ENCODE data around the gene MRO. TPM values are rescaled to one million over a fixed set of nuclear protein-coding genes. Genes with fewer than 3 reads are reported as not detected.

The MRO gene
- total and polyA plus RNA-seq, 7 experiments from 2014 or later: not detected

DNA sequence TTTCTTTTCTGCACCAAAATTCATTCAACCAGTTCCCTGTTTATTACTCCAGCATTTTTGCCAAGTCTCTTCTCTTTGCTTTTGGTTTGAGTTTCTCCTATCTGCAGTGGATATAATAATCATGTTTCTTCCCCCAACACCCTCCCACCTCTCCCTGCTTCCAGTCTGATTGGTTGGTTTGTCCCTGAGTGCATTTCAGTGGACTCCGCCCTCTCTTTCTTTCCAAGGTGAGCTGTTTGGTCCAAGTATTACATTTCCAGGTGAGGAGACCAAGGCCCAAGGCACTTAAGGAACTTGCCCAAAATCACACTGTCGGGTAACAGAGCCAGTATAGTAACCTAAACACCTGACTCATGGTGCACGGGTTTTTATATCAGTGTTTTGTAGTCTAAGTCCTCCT lies 17.7 kb downstream of the MRO start:
- H3K36me3 Mint-ChIP-seq: no peaks in the 10 kb centered on the region
- H3K27ac Mint-ChIP-seq: no peak overlapping the region
- peaks cover 0 to 1% (median 0%) of the 10 kb centered on the region in 11 donors for H3K9me3 Mint-ChIP-seq
- ATAC-seq (no peak), DNase-seq (no peak)
- H3K27me3 Mint-ChIP-seq: peaks cover 5 to 18% (median 7%) of the 10 kb centered on the region in 5 donors
- peaks cover 0 to 2% (median 0%) of the 10 kb centered on the region in 7 donors for H3K4me1 Mint-ChIP-seq
- no peak overlapping the region for H3K27ac ChIP-seq (ENCODE audit: low read depth, low read length)
- no peaks in the 10 kb centered on the region for H3K9me3 ChIP-seq (ENCODE audit: control insufficient read depth in 2 of 3, low read length in 3 of 3)
- CTCF ChIA-PET: no interaction called here
- H3K4me3 ChIP-seq (ENCODE audit: low read length): no peak overlapping the region
- H3K27me3 ChIP-seq (ENCODE audit: control insufficient read depth in 2 of 2, insufficient read depth in 2 of 2, low read length in 2 of 2): no peaks in the 10 kb centered on the region
- H3K4me1 ChIP-seq (ENCODE audit: control insufficient read depth in 2 of 2, insufficient read depth in 2 of 2, low read length in 2 of 2): no peaks in the 10 kb centered on the region
- intact Hi-C loops (cut with micrococcal nuclease): no loop called here
- H3K4me3 Mint-ChIP-seq: no peak overlapping the region
- POLR2A ChIA-PET: no interaction called here
- H3K36me3 ChIP-seq (ENCODE audit: control insufficient read depth in 2 of 3, insufficient read depth in 3 of 3, low read length in 3 of 3): no peaks in the 10 kb centered on the region

DNA sequence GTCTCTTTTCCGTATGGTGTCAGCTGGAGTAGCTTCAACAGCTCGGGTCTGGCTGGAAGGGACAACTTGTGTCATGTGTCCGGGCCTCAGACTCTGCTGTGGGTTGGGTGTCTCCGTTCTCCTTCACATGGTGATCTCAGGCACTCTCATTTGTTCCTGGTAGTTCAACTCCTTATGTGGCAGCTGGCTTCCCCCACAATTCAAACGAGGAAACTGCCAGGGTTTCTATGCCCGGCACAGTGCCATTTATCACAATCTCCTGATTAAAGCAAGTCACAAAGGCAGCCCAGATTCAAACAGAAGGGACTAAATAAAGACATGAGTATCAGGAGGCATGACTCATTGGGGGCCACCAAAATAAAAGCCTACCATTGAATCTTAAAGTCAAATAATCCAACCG lies 22.7 kb downstream of the MRO start:
- Histone ChIP-seq H3K27me3 (ENCODE audit: control insufficient read depth in 2 of 2, insufficient read depth in 2 of 2, low read length in 2 of 2) (no peaks in the 10 kb centered on the region), H3K27ac (ENCODE audit: low read depth, low read length) (no peak overlapping the region), H3K4me3 (ENCODE audit: low read length) (no peak overlapping the region), H3K36me3 (ENCODE audit: control insufficient read depth in 2 of 3, insufficient read depth in 3 of 3, low read length in 3 of 3) (no peaks in the 10 kb centered on the region), H3K4me1 (ENCODE audit: control insufficient read depth in 2 of 2, insufficient read depth in 2 of 2, low read length in 2 of 2) (no peaks in the 10 kb centered on the region), H3K9me3 (ENCODE audit: control insufficient read depth in 2 of 3, low read length in 3 of 3) (no peaks in the 10 kb centered on the region)
- POLR2A ChIA-PET: no interaction called here
- no peaks in the 10 kb centered on the region for H3K36me3 Mint-ChIP-seq
- no peak for DNase-seq
- H3K27ac Mint-ChIP-seq: no peak overlapping the region
- intact Hi-C loops (cut with micrococcal nuclease): no loop called here
- no peak overlapping the region for H3K4me3 Mint-ChIP-seq
- no peaks in the 10 kb centered on the region for H3K4me1 Mint-ChIP-seq
- peaks cover 21 to 44% (median 23%) of the 10 kb centered on the region in 5 donors for H3K27me3 Mint-ChIP-seq
- H3K9me3 Mint-ChIP-seq: peaks cover 0 to 1% (median 0%) of the 10 kb centered on the region in 11 donors
- CTCF ChIA-PET: no interaction called here
- no peak for ATAC-seq

DNA sequence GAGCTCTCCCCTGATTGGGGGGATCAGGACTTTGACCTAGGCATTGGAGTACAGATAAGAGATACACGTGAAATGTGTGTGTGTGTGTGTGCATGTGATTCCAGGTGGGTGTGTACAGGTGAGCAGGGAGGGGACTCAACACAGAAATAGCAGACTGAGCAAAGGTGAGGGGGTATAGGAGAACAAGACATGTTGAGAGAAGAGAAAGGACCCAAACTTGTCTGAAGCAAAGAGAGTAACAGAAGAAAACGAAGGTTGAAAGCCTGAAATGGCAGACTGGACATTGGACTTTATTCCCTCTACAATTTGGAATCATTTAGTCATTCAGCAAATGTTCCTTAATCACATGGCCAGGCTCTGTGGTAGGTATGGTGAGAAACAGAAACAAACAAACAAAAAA lies 23.3 kb downstream of the MRO start:
- no peak for ATAC-seq
- Histone ChIP-seq H3K27ac (ENCODE audit: low read depth, low read length) (no peak overlapping the region), H3K36me3 (ENCODE audit: control insufficient read depth in 2 of 3, insufficient read depth in 3 of 3, low read length in 3 of 3) (no peaks in the 10 kb centered on the region), H3K9me3 (ENCODE audit: control insufficient read depth in 2 of 3, low read length in 3 of 3) (no peaks in the 10 kb centered on the region), H3K27me3 (ENCODE audit: control insufficient read depth in 2 of 2, insufficient read depth in 2 of 2, low read length in 2 of 2) (no peaks in the 10 kb centered on the region), H3K4me3 (ENCODE audit: low read length) (no peak overlapping the region), H3K4me1 (ENCODE audit: control insufficient read depth in 2 of 2, insufficient read depth in 2 of 2, low read length in 2 of 2) (no peaks in the 10 kb centered on the region)
- H3K36me3 Mint-ChIP-seq: no peaks in the 10 kb centered on the region
- peaks cover 21 to 44% (median 24%) of the 10 kb centered on the region in 5 donors for H3K27me3 Mint-ChIP-seq
- no peaks in the 10 kb centered on the region for H3K4me1 Mint-ChIP-seq
- DNase-seq: no peak
- no peak overlapping the region for H3K4me3 Mint-ChIP-seq
- intact Hi-C loops (cut with micrococcal nuclease): no loop called here
- no peak overlapping the region for H3K27ac Mint-ChIP-seq
- peaks cover 0 to 1% (median 0%) of the 10 kb centered on the region in 11 donors for H3K9me3 Mint-ChIP-seq
- CTCF ChIA-PET: no interaction called here
- POLR2A ChIA-PET: no interaction called here

DNA sequence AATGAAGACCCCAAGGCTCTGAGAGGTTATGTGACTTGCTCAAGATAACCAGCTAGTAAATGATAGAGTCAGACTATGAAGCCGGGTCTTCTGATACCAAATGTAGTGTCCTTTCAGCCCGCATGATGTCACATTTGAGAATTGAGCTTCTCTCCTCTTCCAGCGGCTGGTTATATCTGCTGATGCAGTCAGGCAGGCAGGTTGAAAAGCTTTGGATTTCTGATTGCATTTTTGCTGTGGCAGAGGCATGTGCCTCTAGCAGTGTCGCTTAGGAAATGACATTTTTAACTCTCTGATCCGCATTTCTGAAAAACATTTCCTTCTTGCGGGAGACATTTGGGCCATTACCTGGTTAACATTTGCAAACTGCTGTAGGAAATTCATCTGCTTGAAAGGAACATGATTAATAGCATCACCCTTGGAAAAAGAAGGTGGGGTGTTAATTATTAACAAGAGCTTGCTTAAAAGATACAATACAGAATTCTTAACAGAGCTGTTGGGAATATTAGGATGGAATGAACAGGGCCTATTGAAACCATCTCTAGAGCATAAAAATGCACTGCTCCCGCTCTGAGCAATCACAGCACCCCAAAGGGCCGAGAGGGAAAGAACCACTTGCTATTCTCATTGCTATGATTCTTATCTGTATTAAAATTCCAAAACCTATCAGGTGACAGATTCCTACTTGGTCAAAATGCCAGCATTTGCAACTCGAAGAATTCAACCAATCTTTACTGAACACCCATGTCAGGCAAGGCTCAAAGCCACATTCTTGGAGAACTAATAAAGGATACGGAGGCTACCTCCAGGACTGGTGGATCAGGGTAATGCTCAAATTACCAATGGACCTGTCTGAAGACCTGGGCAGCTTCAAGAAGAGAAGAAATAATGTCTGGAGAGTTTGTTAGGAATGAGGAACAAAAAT lies 25.9 kb downstream of the MRO start:
- H3K4me1 Mint-ChIP-seq: no peaks in the 10 kb centered on the region
- no peaks in the 10 kb centered on the region for H3K9me3 ChIP-seq (ENCODE audit: control insufficient read depth in 2 of 3, low read length in 3 of 3)
- no peak overlapping the region for H3K27ac ChIP-seq (ENCODE audit: low read depth, low read length)
- H3K36me3 Mint-ChIP-seq: no peaks in the 10 kb centered on the region
- no peaks in the 10 kb centered on the region for H3K27me3 ChIP-seq (ENCODE audit: control insufficient read depth in 2 of 2, insufficient read depth in 2 of 2, low read length in 2 of 2)
- ChIA-PET POLR2A (no interaction called here), CTCF (no interaction called here)
- H3K27me3 Mint-ChIP-seq: peaks cover 21 to 44% (median 26%) of the 10 kb centered on the region in 5 donors
- no peak overlapping the region for H3K27ac Mint-ChIP-seq
- no peak overlapping the region for H3K4me3 Mint-ChIP-seq
- peaks cover 0 to 1% (median 0%) of the 10 kb centered on the region in 11 donors for H3K9me3 Mint-ChIP-seq
- no peak overlapping the region for H3K4me3 ChIP-seq (ENCODE audit: low read length)
- ATAC-seq (no peak), DNase-seq (no peak)
- intact Hi-C loops (cut with micrococcal nuclease): no loop called here
- no peaks in the 10 kb centered on the region for H3K36me3 ChIP-seq (ENCODE audit: control insufficient read depth in 2 of 3, insufficient read depth in 3 of 3, low read length in 3 of 3)
- no peaks in the 10 kb centered on the region for H3K4me1 ChIP-seq (ENCODE audit: control insufficient read depth in 2 of 2, insufficient read depth in 2 of 2, low read length in 2 of 2)

DNA sequence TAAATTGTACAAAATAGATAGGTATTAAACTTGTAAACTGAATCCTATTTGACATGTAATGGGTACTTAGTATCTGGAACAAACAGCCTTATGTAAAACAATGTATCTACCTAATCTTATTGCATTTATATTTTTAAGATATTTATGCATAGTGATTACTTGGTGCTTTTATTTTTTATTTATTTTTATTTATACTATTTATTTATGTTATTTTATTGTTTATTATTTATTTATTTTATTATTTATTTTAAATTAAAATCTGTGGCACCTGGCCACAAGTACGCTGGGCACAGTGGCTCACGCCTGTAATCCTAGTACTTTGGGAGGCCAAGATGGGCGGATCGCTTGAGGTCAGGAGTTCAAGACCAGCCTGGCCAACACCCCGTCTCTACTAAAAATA lies 26.9 kb downstream of the MRO start:
- Mint-ChIP-seq H3K9me3 (peaks cover 0 to 1% (median 0%) of the 10 kb centered on the region in 11 donors), H3K4me3 (no peak overlapping the region), H3K36me3 (no peaks in the 10 kb centered on the region), H3K27ac (no peak overlapping the region), H3K27me3 (peaks cover 19 to 44% (median 25%) of the 10 kb centered on the region in 5 donors), H3K4me1 (no peaks in the 10 kb centered on the region)
- CTCF ChIA-PET: no interaction called here
- Histone ChIP-seq H3K27me3 (ENCODE audit: control insufficient read depth in 2 of 2, insufficient read depth in 2 of 2, low read length in 2 of 2) (no peaks in the 10 kb centered on the region), H3K27ac (ENCODE audit: low read depth, low read length) (no peak overlapping the region), H3K36me3 (ENCODE audit: control insufficient read depth in 2 of 3, insufficient read depth in 3 of 3, low read length in 3 of 3) (no peaks in the 10 kb centered on the region), H3K9me3 (ENCODE audit: control insufficient read depth in 2 of 3, low read length in 3 of 3) (no peaks in the 10 kb centered on the region), H3K4me3 (ENCODE audit: low read length) (no peak overlapping the region), H3K4me1 (ENCODE audit: control insufficient read depth in 2 of 2, insufficient read depth in 2 of 2, low read length in 2 of 2) (no peaks in the 10 kb centered on the region)
- ATAC-seq (no peak), DNase-seq (no peak)
- intact Hi-C loops (cut with micrococcal nuclease): no loop called here
- POLR2A ChIA-PET: no interaction called here

DNA sequence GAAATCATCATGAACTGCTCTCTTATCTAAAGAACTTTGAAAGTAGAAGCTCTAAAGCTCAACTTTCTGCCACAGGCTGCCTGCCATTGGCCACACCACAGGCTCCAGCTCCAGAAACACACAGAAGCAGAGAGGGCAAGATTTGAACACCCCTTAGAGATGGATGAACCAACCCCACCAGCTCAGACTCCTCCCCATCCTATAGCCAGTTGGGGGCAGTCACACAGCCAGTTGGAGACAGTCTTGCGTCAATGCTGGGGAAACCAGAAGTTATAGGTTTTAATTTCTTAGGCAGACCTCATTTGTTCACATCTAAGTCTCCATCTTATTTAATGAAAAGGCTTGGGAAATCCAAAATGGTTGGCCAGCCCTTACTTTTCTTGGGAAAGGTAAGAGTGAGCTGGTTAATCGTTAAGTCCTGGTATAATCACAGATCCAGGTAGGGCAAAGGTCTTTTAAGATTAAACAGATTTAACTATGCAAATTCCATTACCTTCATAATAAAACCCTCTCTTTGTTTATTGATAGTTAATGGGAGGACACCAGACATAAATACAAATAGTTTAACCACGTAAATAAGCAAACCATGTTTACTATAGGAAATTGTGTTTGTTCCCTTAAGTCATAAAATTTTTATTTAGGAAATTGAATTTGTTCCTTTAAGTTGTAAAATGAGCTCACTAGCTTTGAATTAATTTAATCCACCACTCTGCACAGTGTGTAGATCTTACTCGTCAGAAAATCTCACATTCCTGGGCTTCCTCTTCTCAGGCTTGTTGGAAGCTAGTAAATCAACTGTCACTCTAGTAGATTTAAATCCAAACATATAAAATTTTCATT lies 28.0 kb downstream of the MRO start:
- Mint-ChIP-seq H3K9me3 (no peaks in the 10 kb centered on the region), H3K4me1 (no peaks in the 10 kb centered on the region), H3K36me3 (no peaks in the 10 kb centered on the region), H3K27me3 (peaks cover 11 to 33% (median 21%) of the 10 kb centered on the region in 5 donors), H3K27ac (no peak overlapping the region), H3K4me3 (no peak overlapping the region)
- Histone ChIP-seq H3K4me3 (ENCODE audit: low read length) (no peak overlapping the region), H3K36me3 (ENCODE audit: control insufficient read depth in 2 of 3, insufficient read depth in 3 of 3, low read length in 3 of 3) (no peaks in the 10 kb centered on the region), H3K4me1 (ENCODE audit: control insufficient read depth in 2 of 2, insufficient read depth in 2 of 2, low read length in 2 of 2) (no peaks in the 10 kb centered on the region), H3K27ac (ENCODE audit: low read depth, low read length) (no peak overlapping the region), H3K27me3 (ENCODE audit: control insufficient read depth in 2 of 2, insufficient read depth in 2 of 2, low read length in 2 of 2) (no peaks in the 10 kb centered on the region), H3K9me3 (ENCODE audit: control insufficient read depth in 2 of 3, low read length in 3 of 3) (no peaks in the 10 kb centered on the region)
- intact Hi-C loops (cut with micrococcal nuclease): no loop called here
- ChIA-PET POLR2A (no interaction called here), CTCF (no interaction called here)
- DNase-seq (no peak), ATAC-seq (no peak)
